Neural cell (in vitro differentiated cells): Measurements from ENCODE around the gene TEX54. TPM values are rescaled to one million over a fixed set of nuclear protein-coding genes. Genes with fewer than 3 reads are reported as not detected.
"Not testable (repeated sequence)": the region's sequence is repeated elsewhere in the genome, so short reads cannot be mapped to it uniquely, and the experiment has no call there.

Experiments
- H2AFZ ChIP-seq: fragments of 200-600, 300-800 bp; sonication (generic), shearing (Covaris generic); 2 replicates; pipeline ENCODE4 v1.6.0; 2014; ENCODE audit warnings: low read depth, mild to moderate bottlenecking, antibody characterized with exemption, low read length, moderate library complexity
- H3F3A ChIP-seq: fragments of 200-600 bp; shearing (Covaris generic); 2 replicates; pipeline ENCODE4 v1.6.1; 2016; ENCODE audit warnings: mild to moderate bottlenecking, moderate library complexity, mixed read lengths, antibody characterized with exemption, low read length; ENCODE audit not compliant: insufficient read depth, poor library complexity, severe bottlenecking
- H3K27ac ChIP-seq: fragments of 200-600, 300-800 bp; sonication (generic), shearing (Covaris generic); 2 replicates; pipeline ENCODE4 v1.5.1; 2014; ENCODE audit warnings: mild to moderate bottlenecking, low read length, moderate library complexity
- H3K27me3 ChIP-seq: fragments of 300-800, 200-600 bp; sonication (generic), shearing (Covaris generic); 2 replicates; pipeline ENCODE4 v1.6.0; 2014; ENCODE audit warnings: mild to moderate bottlenecking, low read depth, low read length, moderate library complexity; ENCODE audit not compliant: insufficient read depth
- H3K36me3 ChIP-seq: fragments of 300-800, 200-600 bp; sonication (generic), shearing (Covaris generic); 2 replicates; pipeline ENCODE4 v1.5.1; 2014; ENCODE audit warnings: mild to moderate bottlenecking, antibody characterized with exemption, low read length, moderate library complexity; ENCODE audit not compliant: insufficient read depth
- H3K4me2 ChIP-seq: fragments of 300-800, 200-600 bp; sonication (generic), shearing (Covaris generic); 2 replicates; pipeline ENCODE4 v1.6.0; 2014; ENCODE audit warnings: mild to moderate bottlenecking, low read length
- H3K4me3 ChIP-seq: fragments of 300-800, 200-600 bp; sonication (generic), shearing (Covaris generic); 2 replicates; pipeline ENCODE4 v1.5.1; 2014; ENCODE audit warnings: mild to moderate bottlenecking, low read length, moderate library complexity
- H3K79me2 ChIP-seq: fragments of 200-600 bp; shearing (Covaris generic); replicated peaks from 2 replicates; pipeline ENCODE4 v1.6.0; 2014; ENCODE audit warnings: mild to moderate bottlenecking, low read length, moderate library complexity; ENCODE audit not compliant: insufficient read depth
- H3K9ac ChIP-seq: fragments of 300-800, 200-600 bp; sonication (generic), shearing (Covaris generic); 2 replicates; pipeline ENCODE4 v1.6.1; 2016; ENCODE audit warnings: mild to moderate bottlenecking, low read length, mixed read lengths
- H3K9me2 ChIP-seq: fragments of 200-600 bp; shearing (Covaris generic); 2 replicates; pipeline ENCODE4 v1.6.1; 2016; ENCODE audit warnings: mild to moderate bottlenecking, low read length, mixed read lengths; ENCODE audit not compliant: insufficient read depth
- H3K9me3 ChIP-seq: fragments of 200-600, 300-800 bp; sonication (generic), shearing (Covaris generic); 2 replicates; pipeline ENCODE4 v1.6.1; 2016; ENCODE audit warnings: mild to moderate bottlenecking, mixed run types, low read length, moderate library complexity, mixed read lengths
- H4K20me1 ChIP-seq: fragments of 200-600 bp; shearing (Covaris generic); 2 replicates; pipeline ENCODE4 v1.6.1; 2016; ENCODE audit warnings: mild to moderate bottlenecking, mixed run types; ENCODE audit not compliant: insufficient read depth
- CTCF ChIP-seq: fragments of 450-650 bp; IDR thresholded peaks from 2 replicates; pipeline ENCODE4 v1.5.1; 2014; ENCODE audit warnings: antibody characterized with exemption, mild to moderate bottlenecking, moderate library complexity; ENCODE audit not compliant: poor library complexity, severe bottlenecking
- EP300 ChIP-seq: fragments of 450-650 bp; conservative IDR thresholded peaks from 2 replicates; pipeline ENCODE4 v1.6.1; 2014; ENCODE audit warnings: antibody characterized with exemption, mild to moderate bottlenecking, moderate library complexity; ENCODE audit not compliant: poor library complexity, severe bottlenecking
- EZH2 ChIP-seq: fragments of 200-600, 300-800 bp; shearing (Covaris generic), sonication (generic); IDR thresholded peaks from 2 replicates; pipeline ENCODE4 v1.6.1; 2014; ENCODE audit warnings: antibody characterized with exemption, low read length, borderline replicate concordance, mild to moderate bottlenecking; ENCODE audit not compliant: insufficient read depth, poor library complexity, severe bottlenecking
- MXI1 ChIP-seq: fragments of 450-650 bp; conservative IDR thresholded peaks from 2 replicates; pipeline ENCODE4 v1.6.1; 2014; ENCODE audit warnings: antibody characterized with exemption, mild to moderate bottlenecking; ENCODE audit not compliant: poor library complexity, severe bottlenecking
- POLR2AphosphoS5 ChIP-seq: IDR thresholded peaks from 2 replicates; pipeline ENCODE4 v1.6.1; 2012
- RAD21 ChIP-seq: fragments of 450-650 bp; conservative IDR thresholded peaks from 2 replicates; pipeline ENCODE4 v1.6.1; 2014; ENCODE audit warnings: antibody characterized with exemption, mild to moderate bottlenecking, moderate library complexity
- REST ChIP-seq: IDR thresholded peaks from 2 replicates; pipeline ENCODE4 v1.6.1; 2012; ENCODE audit warnings: borderline replicate concordance
- SMC3 ChIP-seq: fragments of 450-650 bp; conservative IDR thresholded peaks from 2 replicates; pipeline ENCODE4 v1.6.1; 2014; ENCODE audit warnings: antibody characterized with exemption, mild to moderate bottlenecking, moderate library complexity; ENCODE audit not compliant: poor library complexity
- TAF1 ChIP-seq: IDR thresholded peaks from 2 replicates; pipeline ENCODE4 v1.6.1; 2012; ENCODE audit warnings: low read depth
- polyA plus RNA-seq: library from polyadenylated mRNA; depleted of rRNA; stranded (reverse); fragments of >200 nt; gene quantifications from 2 replicates; pipeline ENCODE4 v1.2.3, GENCODE V29; 2014

TEX54 gene
- polyA plus RNA-seq, 1 donor from 2014 or later, result not detected

- Histone ChIP-seq H3K27ac (peak overlapping the region; percentile 91), H3K79me2 (peaks cover 32% of the 10 kb centered on the region), H3K4me2 (peak overlapping the region; percentile 72), H2AFZ (peak overlapping the region; percentile 33), H3K36me3 (no peaks in the 10 kb centered on the region), H3F3A (no peaks in the 10 kb centered on the region), H3K9ac (peak overlapping the region; percentile 95), H3K9me3 (no peaks in the 10 kb centered on the region), H3K9me2 (no peaks in the 10 kb centered on the region), H3K4me3 (peak overlapping the region; percentile 98), H4K20me1 (no peaks in the 10 kb centered on the region), H3K27me3 (no peaks in the 10 kb centered on the region)
- TF ChIP-seq CTCF, result no peak
- no peak for TF ChIP-seq EZH2
- no peak for TF ChIP-seq REST
- TF ChIP-seq EP300, result no peak
- TF ChIP-seq MXI1, result no peak
- TF ChIP-seq POLR2AphosphoS5, result no peak
These were observed 1.6 kb downstream of the TEX54 start for GRCh38 chr11:62830904-62831519.

GRCh38 chr11:62828130-62828529 lies 4.5 kb downstream of the TEX54 start:
- H3K4me3 ChIP-seq, H2AFZ ChIP-seq, H3K9ac ChIP-seq, H3K27ac ChIP-seq, H3K27me3 ChIP-seq, H4K20me1 ChIP-seq, H3K9me3 ChIP-seq, H3K9me2 ChIP-seq, H3F3A ChIP-seq, H3K36me3 ChIP-seq, H3K4me2 ChIP-seq: not testable (repeated sequence)
- peaks cover 31% of the 10 kb centered on the region for H3K79me2 ChIP-seq

GRCh38 chr11:62823677-62824076 lies 9.0 kb downstream of the TEX54 start:
- peaks cover 4% of the 10 kb centered on the region for H3K36me3 ChIP-seq

More at GRCh38 chr11:62823677-62824076, 9.0 kb downstream of the TEX54 start:
- H3K4me2 ChIP-seq, result no peak overlapping the region
- no peaks in the 10 kb centered on the region for H3K9me2 ChIP-seq
- H3K79me2 ChIP-seq, result no peaks in the 10 kb centered on the region
- H3K9me3 ChIP-seq, result no peaks in the 10 kb centered on the region
- no peaks in the 10 kb centered on the region for H3F3A ChIP-seq
- no peak overlapping the region for H3K4me3 ChIP-seq
- TF ChIP-seq MXI1, result no peak
- TF ChIP-seq TAF1, result no peak
- TF ChIP-seq CTCF, result no peak
- TF ChIP-seq RAD21, result no peak
- no peak for TF ChIP-seq EP300
- TF ChIP-seq POLR2AphosphoS5, result no peak
- no peak for TF ChIP-seq REST
- no peak for TF ChIP-seq SMC3
- TF ChIP-seq EZH2, result no peak
- H2AFZ ChIP-seq, result no peak overlapping the region
- no peaks in the 10 kb centered on the region for H4K20me1 ChIP-seq
- H3K27me3 ChIP-seq, result no peaks in the 10 kb centered on the region
- no peak overlapping the region for H3K9ac ChIP-seq
- no peak overlapping the region for H3K27ac ChIP-seq
